Eye (tissue), 1 donor: Measurements from ENCODE around the gene SPAG9.
A peak's percentile ranks its signal among the peaks of the same experiment; 100 is the strongest.

Experiments used
- DNase-seq: peaks from one replicate; pipeline ENCODE4 v3.0.0-alpha.2; 2015

SPAG9 gene

GRCh38 chr17:51029568-51030463, 90.9 kb downstream of the SPAG9 start:
- no peak for DNase-seq

DNA sequence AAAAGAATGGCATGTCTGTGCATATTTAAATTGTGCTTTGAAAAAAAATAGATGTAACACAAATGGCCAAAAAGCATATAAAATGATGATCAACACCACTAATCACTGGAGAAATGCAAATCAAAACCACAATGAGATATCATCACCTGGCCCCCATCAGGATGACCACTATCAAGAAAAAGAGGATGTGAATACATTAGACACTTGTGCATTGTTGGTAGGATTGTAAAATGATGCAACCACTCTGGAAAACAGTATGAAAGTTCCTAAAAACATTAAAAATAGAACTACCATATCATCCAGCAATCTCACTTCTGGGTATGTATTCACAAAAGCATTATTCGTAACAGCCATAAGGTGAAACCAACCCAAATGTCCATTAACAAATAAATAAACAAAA, 91.5 kb downstream of the SPAG9 start:
- no peak for DNase-seq

- no peak for DNase-seq
Measured at GRCh38 chr17:51028176-51028863, 92.3 kb downstream of the SPAG9 start.

GRCh38 chr17:51018541-51018940, 102.1 kb downstream of the SPAG9 start:
- DNase-seq = no peak

- DNase-seq = no peak
Measured at GRCh38 chr17:51017270-51017669, 103.4 kb downstream of the SPAG9 start.

- DNase-seq = no peak
Measured at GRCh38 chr17:51016099-51016498, 104.6 kb downstream of the SPAG9 start.

GRCh38 chr17:51015145-51015558, 105.5 kb downstream of the SPAG9 start:
- peak; percentile 59 for DNase-seq

DNA sequence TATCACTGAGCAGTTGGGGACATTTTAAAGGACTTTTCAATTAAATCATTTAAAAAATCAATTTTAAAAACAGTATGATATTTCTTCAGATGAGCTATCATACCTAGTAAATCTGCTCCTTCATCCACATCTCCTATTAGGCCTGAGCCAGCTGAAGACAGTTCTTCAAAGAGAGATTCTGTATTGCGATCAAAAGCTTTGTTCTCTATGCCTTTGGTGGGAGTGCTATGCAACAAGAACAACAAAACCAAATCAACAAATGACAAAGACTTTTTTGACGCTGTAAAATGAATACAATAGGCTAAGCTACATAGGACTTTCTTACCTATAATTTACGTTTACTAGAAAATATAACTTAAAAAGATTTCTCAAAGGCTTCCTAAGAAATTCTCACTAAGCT, 106.5 kb downstream of the SPAG9 start:
- DNase-seq = no peak

- DNase-seq = no peak
Measured at GRCh38 chr17:51013322-51013721, 107.3 kb downstream of the SPAG9 start.

GRCh38 chr17:51012538-51012937, 108.1 kb downstream of the SPAG9 start:
- DNase-seq = no peak

- DNase-seq = no peak
Measured at GRCh38 chr17:51010173-51010675, 110.4 kb downstream of the SPAG9 start.

- peak; percentile 87 for DNase-seq
Measured at GRCh38 chr17:51006601-51007000, 114.1 kb downstream of the SPAG9 start.

GRCh38 chr17:51005768-51006167, 114.9 kb downstream of the SPAG9 start:
- DNase-seq = no peak

GRCh38 chr17:51004249-51004648, 116.4 kb downstream of the SPAG9 start:
- no peak for DNase-seq

DNA sequence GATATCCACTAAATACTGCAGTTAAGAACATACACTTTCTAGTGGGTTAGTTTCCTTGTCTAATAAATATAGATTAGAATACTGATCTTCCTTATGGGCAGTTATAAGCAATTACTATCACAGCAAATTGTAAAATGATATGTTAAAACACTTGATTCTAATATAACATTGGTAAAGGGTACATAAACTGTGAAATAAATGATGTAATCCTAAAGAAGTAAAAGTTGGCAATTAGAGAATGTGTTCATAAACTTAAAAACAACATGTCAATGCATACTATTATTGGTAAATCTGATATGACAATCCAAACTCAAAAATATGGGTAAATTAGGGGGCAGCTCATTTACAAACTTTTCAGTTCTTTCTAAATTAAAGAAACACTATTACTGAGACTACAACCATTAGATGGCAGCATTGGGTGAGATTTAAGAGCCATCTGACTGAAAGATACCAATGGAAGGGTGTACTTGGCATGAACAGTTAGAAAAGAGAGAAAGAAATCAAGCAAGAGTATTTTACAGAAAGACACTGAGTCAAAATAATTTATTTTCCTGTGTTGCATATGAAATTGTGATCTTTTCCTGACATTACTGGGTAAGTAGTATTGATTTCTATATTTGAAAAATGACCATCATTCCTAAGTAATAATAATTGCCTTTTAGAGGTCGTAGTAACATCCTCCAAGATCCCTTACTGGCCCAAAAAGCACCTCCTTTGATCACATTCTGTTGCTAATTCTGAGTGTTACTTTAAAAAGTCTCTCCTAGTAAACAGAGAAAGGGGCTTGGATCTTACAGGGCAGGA, 119.6 kb downstream of the SPAG9 start:
- DNase-seq = peak; percentile 88

DNA sequence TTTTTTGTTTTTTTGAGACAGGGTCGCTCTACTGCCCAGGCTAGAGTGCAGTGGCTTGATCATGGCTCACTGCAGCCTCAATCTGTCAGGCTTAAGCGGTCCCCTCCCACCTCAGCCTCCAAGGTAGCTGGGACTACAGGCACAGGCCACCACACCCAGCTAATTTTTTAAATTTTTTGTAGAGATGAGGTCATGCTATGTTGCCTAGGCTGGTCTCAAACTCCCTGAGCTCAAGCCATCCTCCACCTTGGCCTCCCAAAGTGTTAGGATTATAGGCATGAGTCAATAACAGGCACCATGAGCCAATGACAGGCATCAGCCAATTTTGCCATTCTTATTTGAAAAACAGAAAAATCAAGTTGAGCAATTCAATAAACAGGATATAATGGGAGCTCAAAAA, 125.0 kb downstream of the SPAG9 start:
- DNase-seq = no peak

- DNase-seq = no peak
Measured at GRCh38 chr17:50993544-50993943, 127.1 kb downstream of the SPAG9 start.

GRCh38 chr17:50989149-50989548, 131.5 kb downstream of the SPAG9 start:
- DNase-seq = no peak

DNA sequence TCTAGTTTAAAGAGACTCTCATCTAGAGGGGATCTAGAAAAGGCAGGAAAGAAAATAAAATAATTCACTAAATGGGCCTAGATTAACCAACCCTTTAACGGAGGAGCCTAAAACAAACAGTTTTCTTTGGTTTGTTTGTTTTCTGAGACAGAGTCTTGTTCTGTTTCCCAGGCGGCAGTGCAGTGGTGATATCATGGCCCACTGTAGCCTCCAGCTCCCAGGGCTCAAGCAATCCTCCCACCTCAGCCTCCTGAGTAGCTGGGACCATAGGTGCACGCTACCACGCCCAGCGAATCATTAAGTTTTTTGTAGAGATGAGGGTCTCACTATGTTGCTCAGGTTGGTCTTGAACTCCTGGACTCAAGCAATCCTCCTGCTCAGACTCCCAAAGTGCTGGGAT, 132.2 kb downstream of the SPAG9 start:
- no peak for DNase-seq

- DNase-seq = no peak
Measured at GRCh38 chr17:50986989-50987660, 133.5 kb downstream of the SPAG9 start.

DNA sequence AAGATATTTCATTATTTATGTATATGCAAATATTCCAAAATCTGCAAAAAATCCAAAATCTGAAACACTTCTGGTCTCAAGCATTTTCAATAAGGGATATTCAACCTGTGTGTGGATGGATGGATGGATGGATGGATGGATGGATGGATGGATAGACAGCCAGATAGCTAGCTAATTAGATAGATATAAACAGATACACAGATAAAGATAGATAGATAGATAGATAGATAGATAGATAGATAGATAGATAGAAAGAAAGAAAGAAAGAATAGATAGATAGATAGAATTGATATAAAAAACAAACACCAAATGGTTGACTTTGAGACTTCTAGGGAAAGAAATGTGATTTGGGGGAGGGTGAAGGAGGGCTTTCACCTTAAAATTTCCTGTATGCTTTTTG, 139.4 kb downstream of the SPAG9 start:
- no peak for DNase-seq

DNA sequence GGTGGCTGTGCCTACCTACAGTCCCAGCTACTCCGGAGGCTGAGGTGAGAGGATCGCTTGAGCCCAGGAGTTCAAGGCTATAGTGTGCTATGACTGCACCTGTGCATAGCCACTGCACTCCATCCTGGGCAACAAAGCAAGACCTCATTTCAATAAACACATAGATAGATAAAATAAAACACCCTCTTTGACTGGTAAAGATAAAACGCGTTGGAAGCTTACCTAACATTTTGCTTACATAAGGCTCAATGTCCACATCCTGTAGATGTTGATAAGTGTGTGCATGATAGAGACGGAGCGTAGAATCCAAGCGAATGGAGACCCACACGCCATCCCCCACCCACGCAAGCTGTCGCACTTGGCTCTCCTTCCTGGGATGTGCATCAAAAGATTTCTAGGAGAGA, 141.1 kb downstream of the SPAG9 start:
- DNase-seq = no peak
